Measurements from ENCODE around the gene IFT25.
"Not testable (repeated sequence)": the region's sequence is repeated elsewhere in the genome, so short reads cannot be mapped to it uniquely, and the experiment has no call there.

IFT25 gene

DNA sequence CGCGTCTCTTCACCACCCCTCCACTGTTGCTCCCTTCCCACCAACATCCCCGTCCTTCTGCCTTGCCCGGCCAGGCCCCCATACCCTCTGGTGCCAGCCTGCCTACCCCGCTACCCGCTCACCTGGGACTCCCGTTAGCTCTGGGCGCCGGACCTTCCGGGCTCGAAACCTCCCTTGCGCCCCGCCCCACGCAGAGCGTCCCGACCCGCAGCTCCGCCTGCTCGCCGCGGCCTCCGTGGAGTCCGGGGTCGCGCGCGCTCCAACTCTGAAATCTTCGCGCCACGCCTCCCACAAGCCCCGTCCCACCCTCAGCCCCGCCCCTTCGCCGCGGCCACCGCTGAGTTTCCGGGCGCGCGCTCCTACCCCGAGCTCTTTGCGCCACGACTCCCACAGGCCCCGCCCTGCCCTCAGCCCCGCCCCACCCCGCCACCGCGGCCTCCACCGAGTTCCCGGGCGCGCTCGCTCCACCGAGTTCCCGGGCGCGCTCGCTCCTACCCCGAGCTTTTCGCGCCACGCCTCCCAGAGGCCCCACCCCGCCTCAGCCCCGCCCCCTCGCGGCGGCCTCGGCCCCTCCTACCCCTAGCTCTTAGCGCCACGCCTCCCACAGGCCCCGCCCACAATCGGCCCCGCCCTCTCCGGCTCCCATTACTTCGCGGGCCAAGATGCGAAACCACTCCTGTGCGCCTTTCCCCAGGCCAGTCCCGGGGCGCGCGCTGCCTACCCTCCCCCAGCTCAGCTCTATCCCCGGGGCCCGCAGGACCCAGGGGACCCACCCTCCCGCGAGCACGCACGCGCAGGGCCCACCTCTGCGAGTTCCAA, at the start of gene IFT25:
Gene IFT25, minus strand, starts transcription at position 267 of the 819 bp plus-strand sequence. CDS start 5,617 bp downstream, outside the sequence.
- DNase-seq (ENCODE audit: low spot score): peak; percentile 87

DNA sequence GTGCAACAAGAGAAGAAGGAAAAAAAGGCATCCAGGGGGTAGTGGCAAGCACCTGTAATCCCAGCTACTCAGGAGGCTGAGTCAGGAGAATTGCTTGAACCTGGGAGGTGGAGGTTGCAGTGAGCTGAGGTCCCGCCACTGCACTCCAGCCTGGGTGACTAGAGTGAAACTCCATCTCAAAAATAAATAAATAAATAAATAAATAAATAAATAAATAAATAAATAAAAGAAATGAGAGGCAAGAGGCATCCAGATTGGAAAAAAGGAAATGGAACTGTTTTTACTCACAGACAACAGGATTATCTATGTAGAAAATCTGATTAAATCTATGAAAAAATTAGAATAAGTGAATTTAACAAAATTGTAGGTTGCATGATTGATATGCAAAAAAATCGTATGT, 49.0 kb upstream of the IFT25 start:
- DNase-seq (ENCODE audit: low spot score): not testable (repeated sequence)

DNA sequence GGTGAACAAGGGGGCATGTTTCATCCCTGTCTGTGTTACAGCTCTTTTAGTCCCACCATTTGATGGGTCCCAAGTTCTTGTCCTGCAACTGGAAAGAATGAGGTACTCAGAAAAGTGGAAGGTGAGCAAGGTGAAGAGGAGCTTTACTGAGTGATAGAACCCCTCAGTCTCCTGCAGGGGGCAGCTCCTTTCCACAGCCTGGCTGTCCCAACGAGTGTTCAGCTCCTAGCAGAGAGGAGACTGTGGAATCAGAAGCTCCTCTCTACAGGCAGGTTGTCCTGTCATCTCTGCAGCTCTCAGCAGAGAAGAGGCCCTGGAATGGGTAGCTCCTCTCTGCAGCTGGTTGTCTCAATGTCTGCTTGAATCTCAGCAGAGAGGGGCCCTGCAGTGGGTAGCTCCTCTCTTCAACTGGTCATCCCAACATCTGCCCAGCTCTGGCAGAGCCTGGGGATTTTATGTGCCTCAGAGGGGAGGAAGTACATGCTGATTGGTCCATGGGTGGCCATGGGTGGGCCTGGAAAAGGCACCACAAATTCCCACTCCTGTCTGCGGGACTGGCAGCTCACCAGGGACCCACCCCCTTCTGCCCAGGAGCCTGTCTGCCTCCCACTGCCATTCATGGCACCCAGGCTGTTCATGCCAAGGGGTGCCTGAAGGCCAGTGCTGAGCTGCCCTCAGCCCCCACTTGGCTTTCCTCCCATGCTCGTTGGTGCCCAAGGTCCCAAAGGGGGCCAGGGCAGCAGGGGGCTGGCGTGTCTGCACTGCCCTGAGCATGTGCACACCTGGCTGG, 46.8 kb upstream of the IFT25 start:
- DNase-seq (ENCODE audit: low spot score): no peak

DNA sequence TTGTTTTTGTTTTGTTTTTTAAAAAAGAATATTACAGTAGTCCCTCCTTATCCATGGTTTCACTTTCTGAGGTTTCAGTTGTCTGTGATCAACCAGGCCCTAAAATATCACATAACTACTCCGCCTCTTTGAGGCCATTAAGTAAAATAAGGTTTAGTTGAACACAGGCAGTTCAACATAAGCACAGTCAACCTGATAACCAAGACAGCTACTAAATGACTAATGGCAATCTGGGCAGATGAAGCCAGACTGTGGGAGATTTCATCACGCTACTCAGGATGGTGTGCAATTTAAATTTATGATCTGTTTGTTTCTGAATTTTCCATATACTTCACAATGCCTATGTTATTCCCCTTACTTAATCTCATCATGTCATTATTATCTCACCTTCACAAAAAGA, 42.4 kb upstream of the IFT25 start:
- DNase-seq (ENCODE audit: low spot score): no peak

DNA sequence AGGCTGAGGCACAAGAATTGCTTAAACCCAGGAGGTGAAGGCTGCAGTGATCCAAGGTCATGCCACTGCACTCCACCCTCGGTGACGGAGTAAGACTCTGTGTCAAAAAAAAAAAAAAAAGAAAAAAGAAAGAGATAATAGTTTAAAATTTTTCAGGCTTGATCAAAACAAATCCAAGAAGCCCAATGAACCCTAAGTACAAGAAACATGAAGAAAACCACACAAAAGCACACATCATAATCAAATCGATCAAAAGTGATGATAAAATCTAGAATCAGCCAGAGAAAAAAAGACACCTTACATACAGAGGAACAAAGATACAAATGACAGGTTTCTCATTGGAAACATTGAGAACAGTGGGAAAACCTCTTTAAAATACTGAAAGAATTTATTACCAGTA, 41.0 kb upstream of the IFT25 start:
- no peak for DNase-seq (ENCODE audit: low spot score)

DNA sequence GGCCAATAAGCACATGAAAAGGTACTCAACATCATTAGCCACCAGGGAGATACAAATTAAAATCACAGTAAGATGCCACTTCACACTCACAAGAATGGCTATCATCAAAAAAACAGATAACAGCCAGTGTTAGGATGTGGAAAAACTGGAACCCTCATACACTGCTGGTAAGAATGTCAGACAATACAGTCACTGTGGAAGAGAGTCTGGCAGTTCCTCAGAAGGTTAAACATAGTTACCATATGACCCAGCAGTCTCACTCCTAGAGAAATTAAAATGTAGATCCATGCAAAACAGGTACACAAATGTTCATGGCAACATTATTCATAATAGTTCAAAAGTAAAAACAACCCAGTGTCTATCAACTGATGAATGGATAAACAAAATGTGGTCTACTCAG, 39.2 kb upstream of the IFT25 start:
- no peak for DNase-seq (ENCODE audit: low spot score)

DNA sequence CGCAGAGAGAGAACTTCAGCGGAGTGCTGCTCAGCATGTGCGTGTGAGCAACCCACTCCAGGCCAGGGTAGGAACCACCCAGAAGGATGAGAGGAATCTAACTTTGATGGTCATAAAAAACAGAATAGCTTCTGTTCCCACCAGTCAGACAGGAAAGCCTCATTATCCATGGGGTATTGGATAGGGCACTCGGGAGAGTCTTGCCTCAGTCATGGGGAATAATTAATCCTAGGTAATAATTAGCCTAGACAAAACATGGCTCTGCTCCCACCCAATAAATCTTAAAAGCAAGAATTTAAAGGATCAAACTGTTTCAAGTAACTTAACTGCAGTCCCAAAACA, 37.2 kb upstream of the IFT25 start:
- no peak for DNase-seq (ENCODE audit: low spot score)

DNA sequence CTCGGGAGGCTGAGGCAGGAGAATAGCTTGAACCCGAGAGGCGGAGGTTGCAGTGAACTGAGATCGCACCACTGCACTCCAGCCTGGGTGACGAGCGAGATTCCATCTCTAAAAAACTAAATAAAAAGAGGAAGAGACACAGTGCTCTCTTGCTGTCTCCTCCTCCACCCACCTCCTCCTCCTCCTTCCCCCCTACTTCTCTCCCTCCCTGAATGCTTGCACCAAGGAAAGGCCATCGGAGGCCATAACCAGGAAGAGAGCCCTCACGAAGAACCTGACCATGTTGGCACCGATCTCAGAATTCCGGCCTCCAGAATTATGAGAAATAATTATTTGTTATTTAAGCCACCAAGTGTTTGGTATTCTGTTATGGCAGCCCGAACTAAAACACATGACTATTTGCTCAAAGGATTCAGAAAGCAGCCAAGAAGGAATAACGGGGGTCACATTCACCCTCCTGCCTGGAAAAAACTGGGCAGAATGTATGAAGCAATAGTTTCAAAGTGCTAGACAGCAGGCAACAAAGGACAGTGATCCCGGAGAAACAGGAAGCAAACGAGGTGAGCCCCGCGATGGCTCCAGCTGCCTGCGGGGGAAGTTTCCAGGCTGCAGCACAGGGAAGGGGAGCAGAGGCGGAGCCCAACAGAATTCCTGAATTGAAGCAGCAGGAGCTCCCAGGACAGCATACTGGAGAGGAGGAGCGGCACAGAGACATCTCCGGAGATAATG, 36.7 kb upstream of the IFT25 start:
- DNase-seq (ENCODE audit: low spot score): peak; percentile 7

DNA sequence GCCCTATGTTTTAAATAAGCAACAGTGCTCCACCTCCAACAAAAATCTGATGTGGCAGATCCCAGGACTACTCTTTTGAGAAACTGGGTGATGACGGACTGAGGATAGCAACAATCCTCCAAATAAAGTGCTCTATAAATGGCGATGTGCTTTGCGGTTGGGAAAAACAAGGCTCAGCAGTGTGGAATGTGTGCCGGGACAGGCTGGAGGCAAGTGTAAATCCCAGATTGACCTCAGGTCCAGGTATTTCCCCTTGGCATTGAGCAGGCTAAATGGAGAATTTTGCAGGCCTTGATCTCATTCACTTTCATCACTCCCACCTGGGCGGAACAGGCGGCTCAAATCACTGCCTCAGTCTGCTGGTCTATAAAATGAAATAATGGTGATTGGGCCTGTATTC, 35.7 kb upstream of the IFT25 start:
- DNase-seq (ENCODE audit: low spot score): no peak

DNA sequence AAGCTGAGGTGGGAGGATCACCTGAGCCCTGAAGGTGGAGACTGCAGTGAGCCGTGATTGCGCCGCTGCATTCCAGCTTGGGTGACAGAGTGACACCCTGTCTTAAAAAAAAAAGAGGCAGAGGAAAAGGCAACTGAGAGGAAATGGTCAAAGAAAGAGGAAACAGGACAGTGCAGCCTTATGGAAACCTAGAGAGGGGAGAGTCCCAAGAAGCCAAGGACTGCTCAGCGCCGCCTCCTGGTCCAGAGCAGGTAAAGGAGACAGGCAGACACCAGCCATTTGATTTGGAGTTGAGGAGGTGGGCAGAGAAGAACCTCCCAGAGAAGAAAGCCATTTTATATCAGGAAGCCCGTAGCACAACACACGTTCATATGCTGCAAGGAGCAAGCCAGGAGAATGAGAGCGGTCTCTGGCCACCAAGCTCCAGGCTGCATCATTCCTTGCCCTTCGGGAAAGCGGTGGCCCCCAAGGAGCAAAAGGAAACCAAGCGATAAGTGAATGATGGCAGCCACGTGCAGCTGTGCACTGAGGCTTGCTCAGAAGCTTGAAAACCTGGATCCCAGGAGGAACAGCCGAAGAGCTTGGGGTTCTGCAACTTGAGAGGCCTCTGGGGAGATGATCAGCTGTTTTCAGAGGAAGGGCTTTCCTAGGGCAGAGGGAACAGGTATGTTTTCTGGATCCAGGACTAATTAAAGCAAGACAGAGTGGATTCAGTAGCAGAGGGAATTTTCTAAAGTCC, 34.4 kb upstream of the IFT25 start:
- no peak for DNase-seq (ENCODE audit: low spot score)

DNA sequence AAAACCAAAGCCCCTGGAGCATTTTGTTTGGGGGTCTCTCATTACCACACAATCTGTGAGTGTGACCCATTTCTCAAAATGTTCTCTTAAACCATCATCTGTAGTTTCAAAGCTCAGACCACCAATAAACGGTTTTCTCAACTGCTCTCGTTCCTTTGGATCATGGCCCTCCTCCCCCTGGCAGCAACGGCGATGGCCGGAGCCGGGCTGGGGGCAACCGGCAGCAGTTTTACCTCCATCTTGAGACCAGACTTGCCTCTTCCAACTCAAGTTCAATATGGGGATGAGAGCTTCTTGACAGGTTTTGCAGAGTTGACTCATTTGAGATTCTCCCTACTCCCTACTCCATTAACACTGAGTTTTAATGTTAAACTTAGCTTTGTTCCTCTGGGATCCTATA, 30.4 kb upstream of the IFT25 start:
- no peak for DNase-seq (ENCODE audit: low spot score)

DNA sequence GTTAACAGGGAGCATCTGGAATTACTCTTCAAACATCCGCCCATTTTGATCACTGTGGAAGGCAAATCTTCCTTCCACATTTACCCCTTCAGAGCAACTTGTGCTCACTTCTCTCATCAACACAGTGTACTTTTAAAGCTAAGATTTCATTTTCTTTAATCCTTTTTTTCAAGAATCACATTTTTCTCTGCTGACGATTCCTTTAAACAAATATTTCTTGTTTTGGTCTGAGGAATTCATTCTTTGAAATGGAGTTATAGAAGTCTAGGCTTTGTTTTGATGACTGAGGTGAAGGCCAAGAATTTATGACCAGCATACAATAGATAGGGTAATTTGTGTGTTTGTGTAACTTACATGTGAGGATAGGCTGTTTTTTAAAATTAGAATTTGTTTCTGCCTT, 26.2 kb upstream of the IFT25 start:
- no peak for DNase-seq (ENCODE audit: low spot score)

DNA sequence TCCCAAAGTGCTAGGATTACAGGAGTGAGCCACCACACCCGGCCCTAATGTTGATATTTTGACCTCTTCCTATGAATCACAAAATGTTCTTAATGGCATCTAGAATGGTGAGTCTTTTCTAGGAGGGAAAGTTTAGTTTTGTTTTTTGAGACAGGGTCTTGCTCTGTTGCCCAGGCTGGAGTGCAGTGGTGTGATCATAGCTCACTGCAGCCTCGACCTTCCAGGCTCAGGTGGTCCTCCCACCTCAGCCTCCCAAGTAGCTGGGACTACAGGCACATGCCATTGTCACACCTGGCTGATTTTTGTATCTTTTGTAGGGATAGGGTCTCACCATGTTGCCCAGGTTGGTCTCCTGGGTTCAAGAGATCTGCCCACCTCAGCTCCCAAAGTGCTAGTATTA, 23.8 kb upstream of the IFT25 start:
- not testable (repeated sequence) for DNase-seq (ENCODE audit: low spot score)

DNA sequence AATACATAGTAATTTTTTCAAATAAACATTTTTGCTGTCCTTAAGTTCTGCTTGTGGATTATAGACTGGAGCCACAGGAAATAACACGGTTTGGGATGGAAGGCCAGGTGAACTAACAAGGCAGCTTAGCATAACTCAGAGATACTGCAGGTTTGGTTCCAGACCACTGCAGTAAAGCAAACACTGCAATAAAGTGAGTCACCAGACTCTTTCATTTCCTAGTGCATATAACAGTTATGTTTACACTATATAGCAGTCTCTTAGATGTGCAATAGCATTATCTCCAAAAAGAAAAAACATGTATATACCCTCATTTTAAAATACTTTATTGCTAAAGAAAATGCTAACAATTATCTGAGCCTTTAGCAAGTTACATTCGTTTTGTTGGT, 22.6 kb upstream of the IFT25 start:
- DNase-seq (ENCODE audit: low spot score): no peak

DNA sequence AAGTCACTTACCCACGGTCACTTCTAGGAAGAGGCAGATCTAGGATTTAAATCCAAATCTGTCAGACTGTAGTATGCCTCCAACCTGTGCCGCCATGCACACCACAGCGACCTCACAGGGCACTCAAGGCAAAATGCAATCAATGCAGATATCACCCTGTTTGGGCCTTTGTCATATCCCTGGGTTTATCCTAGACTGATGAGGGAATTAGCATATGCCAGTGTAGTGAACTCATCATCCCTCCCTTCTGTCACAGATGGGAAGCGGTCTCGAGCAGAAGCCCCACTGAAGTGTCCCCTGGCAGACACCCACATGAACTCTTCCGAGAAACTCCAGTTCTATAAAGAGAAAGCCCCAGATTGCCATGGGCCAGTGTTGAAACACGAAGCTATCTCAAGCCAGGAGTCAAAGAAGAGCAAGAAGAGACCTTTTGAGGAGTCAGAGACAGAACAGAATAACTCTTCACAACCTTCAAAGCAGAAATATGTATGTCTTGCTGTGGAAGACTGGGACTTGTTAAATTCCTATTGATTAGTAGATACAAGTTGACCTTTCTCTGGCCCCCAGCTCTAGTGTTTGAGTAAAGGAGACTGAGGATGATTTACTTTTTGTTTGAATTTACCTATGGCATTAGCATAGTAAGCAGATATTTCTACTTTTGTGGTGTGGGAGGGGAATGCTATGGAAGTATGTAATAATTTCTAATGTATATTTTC, 22.1 kb upstream of the IFT25 start:
- DNase-seq (ENCODE audit: low spot score): no peak

DNA sequence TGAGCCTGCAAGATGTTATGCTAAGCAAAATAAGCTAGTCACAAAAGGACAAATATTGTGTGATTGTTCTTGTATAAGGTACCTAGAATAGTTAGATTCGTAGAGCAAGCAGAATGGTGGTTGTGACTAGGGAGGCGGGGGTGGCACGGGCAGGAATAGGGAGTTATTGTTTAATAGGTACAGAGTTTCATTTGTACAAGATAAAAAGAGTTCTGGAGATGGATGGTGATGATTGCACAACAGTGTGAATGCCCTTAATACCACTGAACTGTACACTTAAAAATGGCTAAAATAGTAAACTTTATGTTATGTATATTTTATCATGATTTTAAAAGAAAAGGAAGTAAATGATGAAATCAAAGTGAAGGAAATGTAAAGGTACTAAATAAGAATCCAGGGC, 21.3 kb upstream of the IFT25 start:
- no peak for DNase-seq (ENCODE audit: low spot score)

DNA sequence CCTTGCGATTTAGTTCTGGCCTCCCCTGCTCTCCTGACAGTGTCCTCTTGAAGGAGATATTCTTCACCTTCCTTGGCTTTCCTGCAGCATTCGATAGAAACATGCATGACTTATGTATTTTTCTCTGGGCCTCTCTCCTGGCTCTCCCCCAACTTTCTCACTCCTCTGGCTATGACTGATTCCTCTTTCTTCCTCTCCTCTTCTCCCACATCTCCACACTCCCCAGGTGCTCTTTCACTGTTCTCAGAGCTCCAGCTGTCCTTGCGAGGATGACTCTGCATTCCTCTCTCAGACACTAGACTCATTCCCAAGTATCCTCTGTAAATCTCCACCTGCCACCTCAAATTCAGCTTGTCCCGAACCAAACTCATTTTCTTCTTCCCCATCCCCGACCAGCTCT, 18.6 kb upstream of the IFT25 start:
- no peak for DNase-seq (ENCODE audit: low spot score)

DNA sequence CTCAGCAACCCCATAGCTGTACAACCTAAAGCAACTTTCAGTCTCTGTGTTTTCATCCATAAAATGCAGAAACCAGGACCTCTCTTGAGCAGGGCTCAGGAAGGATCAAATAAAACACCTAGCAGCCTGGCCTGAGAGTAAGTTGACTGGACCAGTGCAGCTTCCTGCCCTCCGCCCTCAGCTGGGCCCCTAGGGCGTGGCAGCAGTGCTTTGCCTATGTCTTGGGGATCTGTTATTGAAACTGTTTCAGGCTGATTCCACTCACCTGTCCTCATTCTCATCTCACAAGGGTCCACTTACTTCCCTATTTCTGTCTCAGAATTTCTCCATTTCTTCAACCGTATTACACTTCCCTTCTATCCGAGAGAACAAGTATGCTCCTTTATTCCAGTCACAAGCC, 18.0 kb upstream of the IFT25 start:
- no peak for DNase-seq (ENCODE audit: low spot score)

DNA sequence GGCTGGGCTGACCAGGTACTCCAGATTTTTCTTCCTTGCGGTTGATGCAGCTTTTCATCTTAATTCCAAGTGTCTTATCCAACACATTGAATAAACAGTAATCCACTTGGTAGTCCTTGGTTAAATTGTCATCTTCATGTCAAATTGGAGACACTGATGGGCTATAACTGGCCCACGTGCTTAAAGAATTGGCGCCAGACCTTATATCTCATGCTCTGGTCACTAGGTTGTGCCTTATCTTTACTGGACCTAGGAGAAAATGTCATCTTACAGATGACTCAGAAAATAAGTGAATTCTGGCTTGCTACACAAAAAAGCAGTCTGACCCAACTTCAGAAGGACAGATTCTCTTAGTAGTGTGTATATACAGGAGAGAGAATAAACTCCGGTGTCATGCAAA, 16.9 kb upstream of the IFT25 start:
- DNase-seq (ENCODE audit: low spot score): no peak

DNA sequence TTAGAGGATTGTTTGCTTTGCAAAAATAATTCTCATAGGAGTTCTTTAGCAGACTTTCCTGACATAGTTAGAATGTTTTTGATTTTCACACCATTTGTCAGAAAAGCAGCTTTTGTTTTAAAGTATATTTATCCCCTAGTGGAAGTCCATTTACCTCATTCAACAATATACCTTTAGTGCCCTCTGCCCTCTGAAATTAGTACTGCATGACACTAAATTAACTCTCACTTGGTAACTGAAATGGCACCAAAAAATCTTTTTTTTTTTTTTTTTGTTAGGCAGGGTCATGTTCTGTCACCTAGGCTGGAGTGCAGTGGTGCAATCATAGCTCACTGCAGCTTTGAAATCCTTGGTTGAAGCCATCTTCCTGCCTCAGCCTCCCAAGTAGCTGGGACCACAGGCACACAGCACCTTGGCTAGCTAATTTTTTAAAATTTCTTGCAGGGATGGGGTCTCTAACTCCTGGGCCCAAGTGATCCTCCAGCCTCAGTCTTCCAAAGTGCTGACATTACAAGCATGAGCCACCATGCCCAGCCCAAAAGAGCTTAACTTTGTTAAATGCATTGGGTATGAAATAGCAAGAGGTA, 14.3 kb upstream of the IFT25 start:
- DNase-seq (ENCODE audit: low spot score): peak; percentile 14

DNA sequence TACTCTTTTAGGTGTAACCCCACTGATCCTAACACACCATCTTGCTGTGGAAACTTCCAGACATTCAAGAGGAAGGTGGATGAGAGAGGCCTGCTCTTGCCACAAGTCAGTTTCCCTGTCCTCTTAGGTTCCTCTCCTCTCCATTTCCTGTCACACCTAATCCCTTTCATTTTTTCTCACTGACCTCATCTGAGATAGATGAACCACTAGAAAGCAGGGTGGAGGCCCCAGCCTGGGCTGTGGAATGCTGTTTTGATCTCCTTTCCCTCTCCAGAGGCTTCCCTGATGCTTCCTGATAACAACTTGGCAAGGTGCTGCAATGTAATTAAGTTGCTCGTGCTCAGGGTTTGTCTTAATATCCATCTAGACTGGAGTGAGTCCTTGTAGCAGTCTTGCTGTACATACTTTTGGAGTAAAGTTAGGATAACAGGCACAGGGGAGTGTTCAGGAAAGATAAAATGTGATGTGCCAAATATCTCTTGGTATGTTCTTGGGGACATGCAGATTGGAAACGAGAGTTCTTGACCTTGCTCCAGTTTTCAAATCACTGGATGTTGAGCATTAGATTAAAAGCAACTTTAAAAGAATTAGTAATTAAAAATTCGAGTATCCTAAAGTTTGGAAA, 11.8 kb upstream of the IFT25 start:
- DNase-seq (ENCODE audit: low spot score): no peak
